MCF 10A (cell line): ENCODE results near the gene MSANTD1. TPM values are rescaled to one million over a fixed set of nuclear protein-coding genes. Genes with fewer than 3 reads are reported as not detected.

Experiments used
- BruUV-seq: library from RNA; stranded (reverse); fragments of 400-500 nt; replicated peaks from 2 replicates; lab custom pipeline; 2021; lab: Mats Ljungman, UMichigan
- CTCF ChIA-PET: fragments of 300-600 bp; sonication (Branson Sonifier 250); formaldehyde crosslinking; extraction: SDS; loops from one replicate; lab custom pipeline; 2021; ENCODE audit warnings: antibody characterized with exemption, inconsistent platforms; lab: Yijun Ruan, JAX
- POLR2A ChIA-PET: fragments of 300-600, 350-650 bp; sonication (Branson Sonifier 250); formaldehyde crosslinking; extraction: SDS; loops from one replicate; lab custom pipeline; 2020; ENCODE audit warnings: antibody characterized with exemption, inconsistent platforms; lab: Yijun Ruan, JAX
- DNase-seq: peaks from one replicate; pipeline ENCODE4 v3.0.0-alpha.2; 2018; ENCODE audit not compliant: unreplicated experiment
- H3K27ac Mint-ChIP-seq: one replicate; pipeline ENCODE4 v1.8.0; 2022; ENCODE audit warnings: mild to moderate bottlenecking, low read depth, mixed read lengths; ENCODE audit not compliant: unreplicated experiment
- H3K27me3 Mint-ChIP-seq: one replicate; pipeline ENCODE4 v1.8.0; 2022; ENCODE audit warnings: mixed read lengths; ENCODE audit not compliant: insufficient read depth, unreplicated experiment
- H3K36me3 Mint-ChIP-seq: one replicate; pipeline ENCODE4 v1.8.0; 2022; ENCODE audit warnings: mild to moderate bottlenecking, moderate library complexity, mixed read lengths; ENCODE audit not compliant: insufficient read depth, unreplicated experiment
- H3K4me1 Mint-ChIP-seq: one replicate; pipeline ENCODE4 v1.8.0; 2022; ENCODE audit warnings: mixed read lengths; ENCODE audit not compliant: insufficient read depth, unreplicated experiment
- H3K4me3 Mint-ChIP-seq: one replicate; pipeline ENCODE4 v1.8.0; 2022; ENCODE audit warnings: mild to moderate bottlenecking, moderate library complexity, mixed read lengths; ENCODE audit not compliant: unreplicated experiment
- H3K9me3 Mint-ChIP-seq: one replicate; pipeline ENCODE4 v1.8.0; 2022; ENCODE audit warnings: mixed read lengths; ENCODE audit not compliant: unreplicated experiment
- intact Hi-C: fragments of 100-400 bp; cut with micrococcal nuclease; formaldehyde crosslinking; loops from 2 replicates; pipeline ENCODE4 v1.14.1; 2022
- total RNA-seq: library from RNA; stranded (reverse); gene quantifications from 2 replicates; pipeline ENCODE4 v1.2.3, GENCODE V29; 2022
- TF ChIP-seq, protein P1 (sequence below): fragments of 200-600 bp; IDR thresholded peaks from one replicate; pipeline ENCODE4 v1.8.0; 2022; ENCODE audit warnings: antibody characterized with exemption, mild to moderate bottlenecking; ENCODE audit not compliant: unreplicated experiment

Gene MSANTD1
- total RNA-seq, 1 experiment from 2014 or later, result 0.37 TPM

DNA sequence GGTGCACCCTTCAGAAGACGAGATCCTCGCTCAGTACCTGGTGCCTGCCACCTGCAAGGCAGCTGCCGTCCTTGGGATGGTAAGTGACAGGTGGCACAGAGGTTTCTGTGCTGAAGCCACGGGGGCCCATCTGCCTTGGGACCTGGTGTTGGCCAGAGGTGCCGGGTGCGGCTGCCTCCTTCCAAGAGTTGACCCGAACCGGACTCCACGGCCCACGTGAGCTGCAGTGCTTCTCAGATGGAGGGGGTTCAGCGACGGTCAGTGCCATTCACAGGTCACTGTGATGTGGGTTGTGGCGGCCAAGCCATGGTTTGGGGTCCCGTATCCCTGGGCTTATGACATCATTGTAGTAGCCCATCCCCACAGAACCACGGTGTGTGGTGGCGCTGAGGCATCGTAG, 19.0 kb upstream of the MSANTD1 start:
- DNase-seq, result no peak
- Mint-ChIP-seq H3K36me3 (peaks cover 55% of the 10 kb centered on the region), H3K4me3 (no peak overlapping the region), H3K9me3 (no peaks in the 10 kb centered on the region), H3K27me3 (no peaks in the 10 kb centered on the region), H3K27ac (no peak overlapping the region), H3K4me1 (peaks cover 5% of the 10 kb centered on the region)
- BruUV-seq, result no TSS peak
- TF ChIP-seq, protein P1, sequence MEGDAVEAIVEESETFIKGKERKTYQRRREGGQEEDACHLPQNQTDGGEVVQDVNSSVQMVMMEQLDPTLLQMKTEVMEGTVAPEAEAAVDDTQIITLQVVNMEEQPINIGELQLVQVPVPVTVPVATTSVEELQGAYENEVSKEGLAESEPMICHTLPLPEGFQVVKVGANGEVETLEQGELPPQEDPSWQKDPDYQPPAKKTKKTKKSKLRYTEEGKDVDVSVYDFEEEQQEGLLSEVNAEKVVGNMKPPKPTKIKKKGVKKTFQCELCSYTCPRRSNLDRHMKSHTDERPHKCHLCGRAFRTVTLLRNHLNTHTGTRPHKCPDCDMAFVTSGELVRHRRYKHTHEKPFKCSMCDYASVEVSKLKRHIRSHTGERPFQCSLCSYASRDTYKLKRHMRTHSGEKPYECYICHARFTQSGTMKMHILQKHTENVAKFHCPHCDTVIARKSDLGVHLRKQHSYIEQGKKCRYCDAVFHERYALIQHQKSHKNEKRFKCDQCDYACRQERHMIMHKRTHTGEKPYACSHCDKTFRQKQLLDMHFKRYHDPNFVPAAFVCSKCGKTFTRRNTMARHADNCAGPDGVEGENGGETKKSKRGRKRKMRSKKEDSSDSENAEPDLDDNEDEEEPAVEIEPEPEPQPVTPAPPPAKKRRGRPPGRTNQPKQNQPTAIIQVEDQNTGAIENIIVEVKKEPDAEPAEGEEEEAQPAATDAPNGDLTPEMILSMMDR, result no peak
- POLR2A ChIA-PET, result no interaction called here
- CTCF ChIA-PET, result interaction anchor here (0.6 kb wide), 2 partner anchors 54 to 94 kb away, joined by 3 read pairs; no protein-coding TSS in a partner anchor
- intact Hi-C loops, result no loop called here

DNA sequence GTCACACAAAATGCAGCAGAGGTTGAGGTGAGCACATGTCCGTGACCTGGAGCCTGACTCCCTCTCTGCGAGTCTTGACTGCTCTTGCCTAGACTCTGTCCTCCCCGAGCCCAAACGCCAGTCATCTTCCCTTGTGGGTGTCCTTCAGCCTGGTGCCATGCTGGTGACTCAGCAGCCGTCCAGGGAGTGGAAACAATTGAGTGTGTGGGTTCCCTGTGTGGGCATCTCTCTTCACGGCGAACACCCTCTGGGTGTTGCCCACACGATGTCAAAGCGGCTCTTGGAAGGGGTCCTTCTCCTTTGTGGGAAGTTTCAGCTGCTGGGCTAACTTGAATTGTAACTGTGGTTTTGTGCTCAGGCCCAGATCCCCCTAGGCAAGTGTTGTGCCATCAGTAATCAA, 17.5 kb upstream of the MSANTD1 start:
- no TSS peak for BruUV-seq
- H3K27ac Mint-ChIP-seq, result no peak overlapping the region
- intact Hi-C loops, result no loop called here
- ChIA-PET CTCF (interaction anchor here (0.6 to 1.1 kb wide), 3 partner anchors 18 to 1137 kb away, joined by 3 read pairs; no protein-coding TSS in a partner anchor), POLR2A (interaction anchor here (0.7 kb wide), 1 partner anchor 23 kb away, joined by 3 read pairs; no protein-coding TSS in a partner anchor)
- peaks cover 5% of the 10 kb centered on the region for H3K4me1 Mint-ChIP-seq
- TF ChIP-seq, protein P1, result no peak
- no peak for DNase-seq
- H3K4me3 Mint-ChIP-seq, result no peak overlapping the region
- no peaks in the 10 kb centered on the region for H3K9me3 Mint-ChIP-seq
- no peaks in the 10 kb centered on the region for H3K27me3 Mint-ChIP-seq
- H3K36me3 Mint-ChIP-seq, result peaks cover 60% of the 10 kb centered on the region

DNA sequence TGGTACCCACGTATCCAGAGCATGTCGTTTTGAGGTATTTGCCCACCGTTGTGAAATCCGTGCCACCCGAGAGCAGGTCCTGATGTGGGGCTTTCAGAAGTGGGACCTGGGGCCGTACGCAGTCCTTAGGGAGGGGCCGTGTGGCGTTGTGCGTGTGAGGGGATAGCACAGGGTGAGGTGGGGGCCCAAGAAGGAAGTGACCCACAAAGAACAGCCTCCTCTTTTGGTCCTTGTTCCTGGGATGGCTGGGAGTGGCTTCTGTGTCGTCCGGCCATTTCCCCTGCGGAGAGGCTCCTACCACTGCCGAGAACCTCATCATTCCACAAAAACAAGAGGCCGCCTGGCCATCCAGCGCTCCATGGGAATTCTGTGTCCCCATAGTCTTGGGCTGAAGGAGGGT, 17.0 kb upstream of the MSANTD1 start:
- ChIA-PET CTCF (no interaction called here), POLR2A (interaction anchor here (0.7 kb wide), 1 partner anchor 24 kb away, joined by 3 read pairs; no protein-coding TSS in a partner anchor)
- Mint-ChIP-seq H3K4me1 (peaks cover 5% of the 10 kb centered on the region), H3K9me3 (no peaks in the 10 kb centered on the region), H3K27me3 (no peaks in the 10 kb centered on the region), H3K27ac (no peak overlapping the region), H3K36me3 (peaks cover 60% of the 10 kb centered on the region), H3K4me3 (no peak overlapping the region)
- no peak for DNase-seq
- intact Hi-C loops, result no loop called here
- TF ChIP-seq, protein P1, result no peak
- BruUV-seq, result no TSS peak

DNA sequence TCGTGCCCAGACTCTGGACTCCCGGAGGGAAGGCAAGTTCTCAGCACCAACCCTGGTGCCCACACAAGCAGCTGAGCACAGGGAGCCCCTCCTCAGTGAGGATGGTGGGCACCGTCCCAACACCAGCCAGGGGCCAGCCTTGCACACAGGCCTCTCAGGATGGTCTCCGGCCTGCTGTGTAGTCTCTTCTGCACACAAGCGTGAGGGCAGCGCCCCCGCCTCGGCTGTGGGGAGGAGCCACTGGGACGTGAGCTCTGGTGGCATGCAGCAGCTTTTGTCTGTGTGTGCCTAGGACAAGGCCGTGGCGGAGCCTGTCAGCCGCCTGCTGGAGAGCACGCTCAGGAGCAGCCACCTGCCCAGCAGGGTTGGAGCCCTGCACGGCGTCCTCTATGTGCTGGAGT, 16.1 kb upstream of the MSANTD1 start:
- Mint-ChIP-seq H3K4me3 (no peak overlapping the region), H3K27ac (no peak overlapping the region), H3K27me3 (no peaks in the 10 kb centered on the region), H3K4me1 (peaks cover 5% of the 10 kb centered on the region), H3K9me3 (no peaks in the 10 kb centered on the region), H3K36me3 (peaks cover 58% of the 10 kb centered on the region)
- TF ChIP-seq, protein P1, result no peak
- ChIA-PET POLR2A (no interaction called here), CTCF (no interaction called here)
- intact Hi-C loops, result no loop called here
- DNase-seq, result no peak
- no TSS peak for BruUV-seq
